MM.1S (cell line): ENCODE data around the gene PTGDS.

Experiments used
- EZH2 ChIP-seq: fragments of 300-600 bp; sonication (generic); optimal IDR thresholded peaks from 2 replicates; pipeline ENCODE3; 2017; ENCODE audit warnings: low read depth, mild to moderate bottlenecking, antibody characterized with exemption, low read length, mixed read lengths
- TF ChIP-seq, protein P1 (sequence below): fragments of 300-600 bp; sonication (generic); IDR thresholded peaks from 2 replicates; pipeline ENCODE4 v1.5.1; 2016; ENCODE audit warnings: antibody characterized with exemption, low read length, mixed read lengths

DNA sequence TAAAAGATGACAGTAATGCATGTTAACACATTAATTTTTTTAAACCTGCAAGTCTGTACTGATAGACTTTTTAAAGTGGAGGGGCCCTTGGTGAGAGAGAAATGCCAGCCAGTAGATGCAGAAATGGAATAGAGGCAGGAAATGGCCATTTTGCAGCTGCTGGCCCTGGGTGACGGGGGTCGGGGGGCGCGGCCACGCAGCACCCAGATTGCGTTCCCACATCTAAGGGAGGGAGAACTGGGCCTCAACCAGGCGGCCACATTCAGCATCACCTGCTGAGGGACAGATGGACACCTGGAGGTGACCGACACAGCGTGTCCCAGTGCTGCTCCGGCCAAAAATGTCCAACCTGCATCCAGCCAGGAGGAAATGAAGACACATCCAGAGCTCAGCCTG, 25.3 kb downstream of the PTGDS start:
- TF ChIP-seq, protein P1, sequence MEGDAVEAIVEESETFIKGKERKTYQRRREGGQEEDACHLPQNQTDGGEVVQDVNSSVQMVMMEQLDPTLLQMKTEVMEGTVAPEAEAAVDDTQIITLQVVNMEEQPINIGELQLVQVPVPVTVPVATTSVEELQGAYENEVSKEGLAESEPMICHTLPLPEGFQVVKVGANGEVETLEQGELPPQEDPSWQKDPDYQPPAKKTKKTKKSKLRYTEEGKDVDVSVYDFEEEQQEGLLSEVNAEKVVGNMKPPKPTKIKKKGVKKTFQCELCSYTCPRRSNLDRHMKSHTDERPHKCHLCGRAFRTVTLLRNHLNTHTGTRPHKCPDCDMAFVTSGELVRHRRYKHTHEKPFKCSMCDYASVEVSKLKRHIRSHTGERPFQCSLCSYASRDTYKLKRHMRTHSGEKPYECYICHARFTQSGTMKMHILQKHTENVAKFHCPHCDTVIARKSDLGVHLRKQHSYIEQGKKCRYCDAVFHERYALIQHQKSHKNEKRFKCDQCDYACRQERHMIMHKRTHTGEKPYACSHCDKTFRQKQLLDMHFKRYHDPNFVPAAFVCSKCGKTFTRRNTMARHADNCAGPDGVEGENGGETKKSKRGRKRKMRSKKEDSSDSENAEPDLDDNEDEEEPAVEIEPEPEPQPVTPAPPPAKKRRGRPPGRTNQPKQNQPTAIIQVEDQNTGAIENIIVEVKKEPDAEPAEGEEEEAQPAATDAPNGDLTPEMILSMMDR, result no peak
- TF ChIP-seq EZH2, result no peak
